SK-N-MC (cell line): ENCODE results near the gene GNAQ.

Source experiments
- EZH2 ChIP-seq: fragments of 200-600 bp; sonication (generic); IDR thresholded peaks from one replicate; pipeline ENCODE4 v1.6.1; 2017; ENCODE audit warnings: antibody characterized with exemption
- POLR2AphosphoS5 ChIP-seq: IDR thresholded peaks from 2 replicates; pipeline ENCODE4 v1.6.1; 2012; ENCODE audit warnings: mild to moderate bottlenecking, low read depth, low read length, borderline replicate concordance

DNA sequence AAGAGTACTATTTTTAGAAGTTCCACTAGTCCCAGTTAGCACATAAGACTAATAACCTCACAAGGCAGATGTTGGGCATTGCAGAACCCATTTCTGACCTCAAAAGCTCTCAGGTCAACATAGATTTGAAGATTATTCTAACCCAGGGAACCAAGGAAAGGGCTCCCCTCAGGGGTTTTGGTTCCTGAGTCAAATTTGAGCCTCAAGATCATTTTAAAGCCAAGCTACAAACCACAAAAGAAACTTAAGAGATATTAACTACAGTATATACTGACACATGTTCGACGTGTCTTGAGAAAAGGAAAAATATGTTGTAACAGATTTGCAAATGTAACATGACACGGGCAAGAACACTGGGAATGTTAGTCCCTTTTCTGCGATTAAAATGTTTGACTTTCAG is 88.6 kb downstream of the GNAQ start:
- TF ChIP-seq EZH2: no peak
- TF ChIP-seq POLR2AphosphoS5: no peak
